ENCODE data around the gene FNTB.

DNA sequence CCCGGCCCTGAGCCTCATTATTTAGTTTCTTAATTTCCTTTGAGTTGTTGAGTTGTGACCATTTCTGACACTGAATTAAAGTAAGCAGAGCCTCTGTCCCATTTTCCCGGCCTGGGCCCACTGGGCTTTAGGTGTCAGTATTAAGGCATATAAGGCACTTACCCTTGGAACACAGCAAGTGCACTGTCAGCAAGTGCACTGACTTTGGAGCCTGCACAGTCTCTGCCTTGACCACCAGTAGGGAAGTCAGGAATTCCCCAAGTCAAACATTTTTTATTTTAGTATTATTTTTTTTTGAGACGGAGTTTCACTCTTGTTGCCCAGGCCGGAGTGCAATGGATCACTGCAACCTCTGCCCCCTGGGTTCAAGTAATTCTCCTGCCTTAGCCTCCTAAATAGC lies 59.0 kb downstream of the FNTB start:
- no peak for TF ChIP-seq POLR2A (IDR thresholded peaks at IDR 0.05; ENCODE audit: low read depth, low read length)
- no peak for TF ChIP-seq TAF1 (IDR thresholded peaks at IDR 0.05; ENCODE audit: borderline replicate concordance, low read depth, low read length)
- no peak for TF ChIP-seq POLR2AphosphoS5 (IDR thresholded peaks at IDR 0.05; ENCODE audit: low read depth, low read length)
